Activated CD8-positive, alpha-beta memory T cell treated with anti-CD3 and anti-CD28 coated beads, Interleukin-2, amount 50 U/mL, for 24 hours (primary cell): Measurements from ENCODE around the gene DST.

ENCODE experiments used
- DNase-seq: peaks from one replicate; pipeline ENCODE4 v3.0.0-alpha.2; 2020; ENCODE audit errors: extremely low read depth

The DST gene

DNA sequence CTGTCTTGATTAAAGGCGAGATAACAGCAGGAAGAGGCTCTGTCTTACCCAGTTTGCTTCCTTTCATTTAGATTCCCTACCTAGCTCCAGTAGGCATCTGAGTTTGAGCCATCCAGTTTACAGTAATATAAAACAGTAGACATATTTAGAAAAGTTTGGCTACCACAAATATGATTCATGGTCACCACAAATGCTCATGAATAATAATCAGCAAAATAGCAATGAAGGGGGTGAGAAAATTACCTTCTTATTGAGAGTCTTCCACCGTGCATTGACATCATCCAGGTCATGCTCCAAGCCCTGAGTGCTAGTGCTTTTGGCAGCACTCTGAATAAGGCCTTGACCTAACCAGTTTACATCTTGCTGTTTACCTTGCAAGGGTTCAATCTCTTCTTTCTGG lies 106.2 kb downstream of the DST start:
- DNase-seq: no peak

DNA sequence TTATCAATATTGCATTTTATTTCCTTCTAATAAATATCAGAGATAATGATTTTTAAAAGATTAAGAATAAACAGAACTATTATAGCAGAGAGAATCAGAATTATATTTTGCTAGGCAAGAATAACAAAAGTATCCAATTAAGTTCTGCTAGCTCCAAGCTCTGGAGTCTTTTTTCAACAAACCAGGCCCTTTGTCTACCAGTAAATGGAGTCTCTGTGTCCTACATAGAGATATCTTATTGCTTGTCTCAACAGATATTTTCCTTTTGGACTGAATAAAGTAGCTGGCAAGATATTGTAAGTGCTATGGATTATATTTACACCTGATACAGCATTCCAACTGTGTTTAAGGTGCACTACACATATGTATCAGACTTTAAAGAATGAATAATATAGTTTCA lies 107.1 kb downstream of the DST start:
- DNase-seq: no peak

DNA sequence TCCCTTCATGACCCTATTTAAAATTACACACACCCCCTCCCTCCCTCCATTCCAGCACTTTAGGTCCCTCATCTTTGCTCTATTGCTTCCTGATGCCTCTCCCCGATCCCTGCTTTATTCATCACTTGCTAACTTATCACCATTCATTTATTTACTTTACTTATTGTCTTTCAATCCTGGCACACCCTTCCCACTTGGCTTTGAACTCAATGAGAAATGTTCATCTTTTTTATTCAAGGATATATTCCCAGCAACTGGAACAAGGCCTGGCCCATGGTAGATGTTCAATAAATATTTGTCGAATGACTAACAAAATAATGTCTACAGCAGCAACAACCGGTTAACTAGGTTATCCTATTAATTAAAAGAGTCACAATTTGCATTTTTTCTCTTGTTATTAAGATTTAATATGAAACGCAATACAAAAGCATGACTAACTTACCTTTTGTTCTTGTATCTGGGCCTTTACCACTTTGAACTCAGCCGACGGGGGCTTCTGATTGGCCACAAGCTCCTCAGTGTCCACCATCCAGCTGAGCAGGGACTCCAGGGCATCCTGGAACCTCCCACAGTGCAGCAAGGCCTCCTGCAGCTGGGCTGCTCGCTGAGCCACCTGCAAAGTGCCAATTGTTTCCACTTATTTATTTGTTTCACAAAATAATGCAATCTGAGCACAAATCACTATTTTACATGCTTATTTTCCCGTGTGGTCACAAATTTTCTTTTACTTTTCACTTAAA lies 107.8 kb downstream of the DST start:
- no peak for DNase-seq

DNA sequence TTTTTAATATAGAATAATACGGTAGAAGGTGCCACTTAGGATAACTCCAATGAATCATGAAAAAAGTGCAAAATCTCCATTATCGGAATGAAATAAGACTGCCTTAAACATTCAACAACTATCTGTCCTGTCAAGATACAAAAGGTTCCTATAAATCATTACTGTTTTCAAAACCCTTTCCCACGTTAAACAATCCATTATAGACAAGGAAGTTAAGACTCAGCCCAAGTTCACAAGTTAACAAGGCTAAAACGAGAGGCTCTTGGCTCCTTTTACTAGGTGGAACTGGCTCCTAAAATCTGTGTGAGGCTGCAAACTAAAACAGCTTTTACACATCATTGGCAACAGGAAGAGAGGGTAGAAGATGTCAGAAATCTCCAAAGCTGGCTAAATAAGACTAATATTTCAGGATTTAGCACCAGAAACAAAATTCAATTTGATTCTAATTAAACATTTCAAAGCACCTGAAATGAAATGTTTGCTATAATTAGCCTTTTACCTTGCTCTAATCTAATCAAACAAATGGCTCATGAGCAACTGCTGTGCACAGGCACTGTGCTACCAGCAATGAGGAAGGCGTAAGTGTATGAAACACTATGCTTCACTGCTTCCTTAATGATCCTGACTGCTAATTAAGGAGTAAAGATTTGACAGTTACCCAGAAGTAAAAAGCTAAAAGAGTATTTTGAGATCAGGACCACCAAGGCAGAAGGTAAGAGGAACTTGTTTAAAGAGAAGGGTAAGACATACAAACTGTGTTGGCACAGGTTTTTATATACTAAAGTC lies 109.7 kb downstream of the DST start:
- no peak for DNase-seq

DNA sequence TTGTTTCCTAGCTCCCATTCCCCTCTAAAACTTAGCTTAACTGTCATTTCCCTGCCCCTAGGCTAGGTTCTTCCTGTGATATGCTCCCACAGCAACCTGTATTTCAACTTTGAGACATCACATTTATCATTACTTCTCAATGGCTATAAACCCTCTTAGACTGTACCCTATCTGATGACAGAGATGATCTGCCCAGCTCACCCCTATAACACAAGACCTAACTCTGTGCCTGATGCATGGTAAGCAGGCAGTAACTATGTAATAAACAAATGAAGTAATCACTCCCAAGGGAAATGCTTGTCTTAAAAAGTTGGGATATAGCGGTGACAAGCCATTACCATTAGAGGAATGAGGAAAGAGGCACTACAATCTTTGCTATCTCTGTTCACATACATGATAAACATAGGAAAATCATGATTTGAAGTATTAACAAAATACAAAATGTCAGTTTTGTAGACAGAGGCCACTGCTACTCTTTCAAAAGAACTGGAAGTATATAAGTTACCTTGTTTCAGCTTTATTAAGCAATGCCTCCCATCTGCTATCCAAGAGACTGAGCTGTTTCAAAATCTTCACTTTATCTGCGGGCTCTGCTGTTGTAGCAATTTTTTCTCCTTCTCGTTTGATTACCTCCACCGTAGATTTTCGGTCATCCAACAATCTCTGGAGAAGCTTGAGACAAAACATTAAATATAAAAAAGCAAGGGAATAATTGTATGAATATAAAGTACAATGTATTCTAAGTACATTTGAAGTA lies 110.7 kb downstream of the DST start:
- DNase-seq: no peak

DNA sequence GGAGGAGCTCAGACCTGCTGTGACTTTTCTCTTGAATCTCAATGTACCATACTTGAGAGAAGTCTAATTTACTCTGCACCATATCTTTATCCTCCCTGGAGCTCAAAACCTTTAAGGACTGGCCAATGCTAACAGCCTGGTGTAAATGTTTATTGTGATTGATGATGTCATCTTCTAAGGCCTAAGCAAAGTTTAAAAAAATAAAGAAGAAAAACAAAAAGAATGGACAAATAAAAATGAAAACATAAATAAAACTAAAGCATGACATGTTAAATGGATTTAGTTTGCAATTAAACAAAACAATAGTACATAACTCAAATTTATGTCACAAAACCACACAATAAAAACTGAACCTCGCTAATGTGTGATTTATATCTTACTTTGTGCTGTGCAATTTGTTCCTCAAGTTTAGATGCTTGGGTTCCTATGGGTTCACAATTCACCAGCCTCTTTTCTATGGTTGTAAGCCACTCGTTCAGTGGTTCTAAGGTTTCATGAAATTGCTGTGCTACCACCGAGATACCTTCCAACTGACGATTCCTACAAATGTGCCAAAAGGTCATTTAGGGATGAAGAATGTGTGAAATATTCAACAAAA lies 113.0 kb downstream of the DST start:
- no peak for DNase-seq

DNA sequence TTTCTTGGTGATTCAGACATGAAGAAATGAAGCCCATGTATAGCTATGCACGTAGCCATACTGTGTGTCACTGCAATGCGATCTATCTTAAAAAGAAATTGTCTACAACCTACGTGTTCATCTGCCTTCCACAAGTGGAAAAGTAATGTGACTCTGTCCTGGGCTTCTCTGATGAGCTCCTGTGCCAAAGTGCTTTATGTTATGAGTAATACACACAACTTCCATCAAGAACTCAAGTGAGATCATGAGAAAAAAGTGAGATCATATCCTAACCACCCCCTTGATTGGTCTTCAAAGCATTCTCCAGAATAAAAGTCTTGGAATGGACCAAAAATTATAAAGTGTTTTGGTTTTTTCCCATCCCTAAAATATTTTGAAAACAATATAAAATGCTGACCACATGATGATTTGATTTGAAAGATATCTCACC lies 114.3 kb downstream of the DST start:
- DNase-seq: no peak

DNA sequence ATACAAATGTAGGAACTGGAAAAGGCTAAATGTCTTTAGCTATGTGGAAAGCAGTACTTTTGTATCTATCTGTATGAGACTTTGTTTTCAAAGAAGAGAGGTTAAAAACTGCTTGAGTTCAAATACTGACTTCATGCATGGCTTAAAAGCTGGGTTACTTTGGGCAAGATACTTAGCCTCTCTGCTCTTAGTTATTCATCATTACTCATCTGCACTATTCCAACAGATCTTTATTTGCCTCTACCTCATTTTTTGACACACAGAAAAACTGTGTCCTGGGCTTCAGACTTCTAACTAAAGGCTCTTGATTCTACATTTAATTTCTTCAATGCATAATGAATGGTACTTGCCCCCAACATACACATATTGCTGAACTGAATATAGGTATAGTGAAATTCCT lies 114.8 kb downstream of the DST start:
- DNase-seq: no peak

DNA sequence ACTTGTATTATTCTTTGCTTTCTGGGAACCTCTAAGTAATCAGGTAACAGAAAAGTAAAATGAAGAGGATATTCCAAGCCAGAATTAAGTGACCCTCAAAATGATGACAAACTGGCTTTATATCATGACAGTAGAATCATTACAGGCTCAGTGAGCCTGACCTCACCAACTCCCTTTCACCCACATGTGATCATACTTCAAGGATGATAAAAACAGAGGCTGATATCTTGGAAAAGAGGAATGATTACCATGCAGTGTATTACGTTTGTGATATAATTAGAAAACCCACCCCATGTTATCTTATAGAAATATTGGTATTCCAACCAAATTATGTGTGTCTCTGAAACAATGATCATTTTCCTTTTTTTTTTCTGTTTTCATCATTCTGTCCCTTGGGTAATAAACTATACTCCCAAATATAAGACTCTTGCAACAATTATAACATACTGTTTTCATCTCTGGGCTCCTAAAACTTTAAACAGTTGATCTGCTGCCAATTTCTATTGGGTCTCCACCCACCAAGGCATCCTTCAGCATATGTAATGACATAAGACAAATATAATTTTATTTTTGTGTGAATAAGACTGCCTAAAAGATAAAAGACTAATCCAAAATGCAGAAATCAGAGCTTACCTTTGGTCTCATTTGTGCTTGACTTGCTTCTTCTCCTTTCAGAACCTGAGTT lies 115.7 kb downstream of the DST start:
- DNase-seq: no peak

DNA sequence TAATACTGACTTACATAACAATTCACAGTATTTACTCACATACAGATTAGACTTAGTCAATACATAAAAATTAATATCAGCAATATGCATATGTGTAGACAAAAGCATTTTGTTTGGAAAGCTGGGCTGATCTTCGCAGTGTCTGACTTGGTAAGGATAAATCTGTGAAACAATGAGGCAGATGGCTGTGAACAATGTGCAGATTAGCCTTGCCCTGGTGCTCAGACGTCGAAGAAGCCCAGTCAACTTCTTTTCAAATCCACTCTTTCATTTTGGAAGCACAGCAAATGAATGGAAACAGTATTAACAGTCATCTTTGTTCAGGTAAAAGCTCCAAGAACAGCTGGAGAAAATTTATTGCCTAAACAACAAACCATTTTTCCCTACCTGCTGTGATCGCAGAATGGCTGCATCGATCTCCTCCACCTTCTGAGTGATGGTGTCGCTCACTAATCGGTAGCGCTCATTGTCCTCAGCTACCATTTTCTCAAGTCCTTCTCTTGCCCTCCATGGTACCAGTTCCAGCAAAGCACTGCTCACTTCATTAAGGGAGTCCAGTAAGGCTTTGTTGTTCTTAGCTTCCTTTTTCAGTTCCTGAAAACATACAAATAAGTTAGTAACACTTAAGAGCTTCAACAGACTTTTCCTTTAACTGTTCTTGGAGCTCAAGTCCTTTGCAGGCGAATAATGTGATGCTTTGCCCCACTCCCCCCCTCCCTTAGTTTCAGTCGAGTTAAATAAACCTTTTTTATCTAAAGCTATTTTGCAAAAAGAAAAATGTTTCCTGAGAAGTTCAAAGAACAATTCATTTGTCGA lies 116.5 kb downstream of the DST start:
- DNase-seq: no peak

DNA sequence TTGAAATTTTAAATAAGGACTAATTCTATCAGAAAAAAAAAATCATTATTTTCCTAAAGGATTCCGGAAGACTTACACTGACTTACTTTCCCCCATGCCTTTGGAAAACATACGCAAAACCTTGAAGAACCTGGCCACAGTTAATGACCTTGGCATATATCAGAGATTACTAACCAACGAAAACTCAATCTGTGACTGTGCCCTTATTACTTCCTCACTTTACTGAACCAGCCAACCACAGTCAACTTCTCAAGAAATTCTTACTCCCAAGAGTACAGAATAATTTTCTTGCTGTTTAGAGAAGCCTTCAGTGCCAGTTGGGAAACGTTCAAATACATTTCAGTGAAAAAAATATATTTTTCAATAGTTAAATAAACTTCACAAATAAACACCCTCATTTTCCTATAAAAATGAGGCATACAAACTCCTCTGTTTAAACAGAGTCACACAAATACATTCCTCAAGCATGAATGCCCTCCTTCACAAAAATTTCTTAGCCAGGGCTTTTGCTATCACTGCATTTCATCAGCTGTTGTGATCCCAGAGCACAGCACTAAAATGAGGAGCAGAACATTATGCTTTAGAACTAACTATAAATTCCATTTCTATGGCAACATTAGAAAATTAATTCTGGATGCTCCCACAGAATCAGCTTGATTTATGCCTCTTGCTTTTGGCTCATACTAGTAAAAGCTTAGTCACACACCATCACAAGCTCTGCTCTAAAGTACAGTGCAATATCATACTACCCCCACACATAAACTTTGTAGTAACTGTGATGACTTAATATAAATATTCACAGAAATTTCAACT lies 117.6 kb downstream of the DST start:
- no peak for DNase-seq

DNA sequence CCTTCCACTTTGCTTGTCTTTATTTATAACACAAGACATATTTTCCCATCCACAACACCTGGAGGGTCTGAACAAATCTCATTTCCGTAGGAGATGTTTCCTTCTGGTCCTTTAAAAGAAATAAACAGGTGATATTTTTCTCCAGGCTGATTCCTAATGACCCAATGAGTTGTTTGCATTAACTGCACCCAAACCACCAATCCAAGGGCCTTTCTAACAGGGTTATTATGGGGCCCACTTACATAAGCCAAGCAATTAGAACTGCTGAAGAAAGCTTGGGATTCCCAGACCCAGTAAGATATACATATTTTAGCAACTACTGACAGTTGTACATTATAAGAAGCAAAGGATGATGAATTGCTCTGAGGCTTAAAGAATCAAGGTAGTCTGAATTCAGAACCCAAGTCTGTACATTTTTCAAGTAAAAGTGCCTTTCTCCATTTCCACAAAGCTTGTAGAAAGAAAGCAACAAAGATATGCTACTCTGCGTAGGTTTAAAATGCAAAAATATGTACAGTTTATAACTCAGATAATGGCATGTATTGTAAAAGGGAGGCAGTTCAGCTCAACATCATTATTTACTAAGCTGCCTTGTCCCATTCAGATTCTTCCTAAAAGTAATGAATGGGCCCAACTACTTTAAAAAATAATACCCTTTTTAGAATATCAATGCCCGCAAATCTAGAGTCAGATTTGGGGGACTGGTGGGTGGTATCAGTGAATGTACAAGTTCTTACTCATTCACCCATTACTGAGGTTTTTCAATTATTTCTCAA lies 120.0 kb downstream of the DST start:
- DNase-seq: no peak

DNA sequence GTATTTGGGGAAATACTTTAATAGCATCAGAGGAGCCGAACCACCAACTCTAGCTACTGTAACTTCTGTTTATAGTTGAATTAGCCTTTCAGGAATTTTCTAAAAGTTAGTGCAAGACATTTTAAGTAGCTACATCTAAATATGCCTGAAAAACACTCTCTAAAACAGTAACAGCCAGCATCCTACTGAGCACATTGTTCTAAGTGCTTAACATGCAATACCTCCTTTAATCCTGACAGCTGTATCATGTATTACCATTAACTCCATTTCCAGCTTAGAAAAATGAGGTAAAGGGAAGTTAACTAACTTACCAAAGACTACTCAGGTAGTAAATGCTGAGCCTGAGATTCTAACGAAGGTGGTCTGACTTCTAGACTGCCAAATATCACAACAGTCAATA lies 120.7 kb downstream of the DST start:
- no peak for DNase-seq

DNA sequence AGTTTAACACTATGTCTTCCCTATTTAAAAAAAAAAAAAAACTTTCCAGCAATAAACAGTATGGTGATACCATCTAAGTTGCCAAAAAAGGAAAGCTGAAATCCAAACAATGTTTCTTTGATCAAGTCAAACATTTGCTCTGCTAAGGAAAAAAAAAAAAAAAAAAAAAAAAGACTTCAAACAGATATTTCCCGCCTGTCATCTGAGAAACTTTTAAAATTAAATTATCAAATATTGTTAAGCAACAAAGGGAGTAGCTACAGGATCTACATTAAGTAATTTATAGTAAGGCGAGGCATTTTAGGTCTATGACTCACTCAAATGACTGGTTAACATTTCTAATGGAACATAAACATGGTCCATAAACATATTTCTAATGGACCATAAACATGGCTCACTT lies 121.2 kb downstream of the DST start:
- DNase-seq: no peak

DNA sequence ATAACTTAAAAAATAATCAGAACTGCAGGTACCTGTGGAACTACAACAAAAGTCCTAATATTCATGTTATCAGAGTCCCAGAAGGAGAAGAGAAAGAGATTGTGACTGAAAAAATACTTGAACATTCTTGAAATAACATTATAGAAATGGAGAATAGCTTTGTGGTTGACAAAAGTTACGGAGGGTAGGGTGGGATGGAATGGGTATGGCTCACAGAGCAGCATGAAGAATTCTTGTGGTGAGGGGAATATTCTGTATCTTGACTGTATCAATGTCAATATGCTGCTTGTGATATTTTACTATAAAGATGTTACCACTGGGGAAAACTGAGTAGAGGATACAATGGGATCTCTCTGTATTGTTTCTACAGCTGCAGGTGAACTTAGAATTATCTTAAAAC lies 122.5 kb downstream of the DST start:
- no peak for DNase-seq

DNA sequence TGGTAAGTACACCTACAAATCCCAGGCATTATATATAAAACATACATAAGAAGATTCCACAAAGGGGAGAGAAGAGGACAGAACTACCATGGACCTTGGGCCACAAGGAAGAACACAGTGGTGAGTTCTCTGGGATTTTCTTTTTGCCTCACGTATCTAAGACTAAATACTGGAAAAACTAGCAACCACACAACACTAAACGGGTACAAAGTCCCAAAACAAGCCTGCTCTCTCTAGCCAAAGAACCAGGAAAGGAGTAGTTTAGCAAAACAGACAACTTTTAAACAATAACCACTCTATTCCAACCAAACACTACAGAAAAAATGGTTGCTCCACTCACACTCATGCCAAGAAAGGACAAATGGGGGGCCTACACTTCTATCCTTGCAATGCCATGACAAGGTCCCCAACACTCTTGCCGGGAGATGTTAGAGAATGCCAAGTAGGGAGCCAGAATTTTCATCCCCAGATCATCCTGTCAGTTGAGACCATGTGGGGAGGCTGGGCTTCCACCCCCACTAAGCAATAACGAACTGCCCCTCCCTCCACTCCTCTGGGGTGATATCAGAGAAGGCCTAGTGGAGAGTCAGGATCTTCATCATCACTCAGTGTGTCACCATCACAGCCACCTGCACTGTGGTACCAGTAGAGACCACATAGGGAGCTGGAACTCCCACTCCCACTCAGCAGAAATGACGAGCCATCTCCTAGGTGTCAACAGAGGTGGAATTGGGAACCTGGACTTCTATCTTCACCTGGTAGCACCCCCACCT lies 123.5 kb downstream of the DST start:
- DNase-seq: no peak

DNA sequence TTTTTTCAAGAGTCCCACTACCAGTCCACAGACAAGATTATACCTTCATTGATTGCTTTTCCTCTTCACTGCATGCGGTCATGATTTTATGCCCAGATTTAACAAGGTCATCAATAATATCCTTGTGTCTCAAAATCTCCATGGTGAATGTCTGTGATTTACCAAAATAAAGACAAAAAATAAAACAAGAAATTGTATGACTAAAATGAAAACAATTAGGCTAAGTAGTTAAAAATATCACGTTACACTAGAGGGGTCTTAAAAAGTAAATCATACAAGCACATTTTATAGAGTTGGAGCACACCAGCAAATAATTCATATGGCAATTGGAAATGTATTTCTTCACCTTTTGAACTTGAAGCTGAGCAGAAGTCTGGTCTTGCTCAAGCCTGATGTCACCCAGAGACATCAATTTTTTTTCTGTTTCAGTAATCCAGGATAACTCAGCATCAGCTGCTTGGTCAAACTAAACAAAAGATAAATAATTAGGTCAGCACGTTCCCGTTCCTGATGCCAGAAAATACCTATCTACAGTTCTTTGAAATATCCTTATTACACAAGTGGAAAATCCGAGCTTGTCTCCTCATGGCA lies 125.4 kb downstream of the DST start:
- DNase-seq: no peak

DNA sequence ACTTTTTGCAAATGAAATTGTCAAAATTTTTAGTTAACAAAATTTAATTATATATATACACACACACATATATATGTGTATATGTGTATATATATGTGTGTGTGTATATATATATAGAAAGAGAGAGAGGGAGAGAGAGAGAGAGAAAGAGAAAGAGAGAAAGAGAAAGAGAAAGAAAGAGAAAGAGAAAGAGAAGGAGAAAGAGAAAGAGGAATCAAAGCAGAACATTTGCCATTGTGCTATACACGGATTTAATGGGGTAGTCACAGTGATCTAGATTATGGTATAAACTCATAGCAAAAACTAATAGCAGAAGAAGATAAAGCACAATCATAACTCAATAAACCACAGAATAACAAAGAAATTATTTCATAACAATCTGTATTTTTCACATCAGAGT lies 126.7 kb downstream of the DST start:
- DNase-seq: no peak
